Putamen (tissue), 1 donor: ENCODE data around the gene SLC41A1.
A peak's percentile ranks its signal among the peaks of the same experiment; 100 is the strongest.

Experiments
- DNase-seq: peaks from one replicate; pipeline ENCODE4 v3.0.0-alpha.2; 2016; ENCODE audit warnings: low spot score

The SLC41A1 gene

GRCh38 chr1:205822397-205822796, 9.4 kb upstream of the SLC41A1 start:
- no peak for DNase-seq

- no peak for DNase-seq
These were observed 5.0 kb upstream of the SLC41A1 start for GRCh38 chr1:205817988-205818387.

- no peak for DNase-seq
These were observed 4.4 kb upstream of the SLC41A1 start for GRCh38 chr1:205817364-205817763.

GRCh38 chr1:205813755-205814058, 709 bp upstream of the SLC41A1 start:
- DNase-seq: no peak

- DNase-seq: no peak
These were observed 624 bp downstream of the SLC41A1 start for GRCh38 chr1:205812271-205812877.

- peak; percentile 70 for DNase-seq
These were observed 1.3 kb downstream of the SLC41A1 start for GRCh38 chr1:205811660-205812059.

- DNase-seq: no peak
These were observed 2.4 kb downstream of the SLC41A1 start for GRCh38 chr1:205810448-205811157.

- DNase-seq: peak; percentile 37
These were observed 3.1 kb downstream of the SLC41A1 start for GRCh38 chr1:205809942-205810345.

- no peak for DNase-seq
These were observed 3.5 kb downstream of the SLC41A1 start for GRCh38 chr1:205809469-205809868.

- DNase-seq: no peak
These were observed 7.8 kb downstream of the SLC41A1 start for GRCh38 chr1:205805082-205805711.

- no peak for DNase-seq
These were observed 8.4 kb downstream of the SLC41A1 start for GRCh38 chr1:205804605-205805004.

GRCh38 chr1:205803986-205804385, 9.0 kb downstream of the SLC41A1 start:
- DNase-seq: no peak

GRCh38 chr1:205802060-205802459, 10.9 kb downstream of the SLC41A1 start:
- no peak for DNase-seq

- no peak for DNase-seq
These were observed 11.9 kb downstream of the SLC41A1 start for GRCh38 chr1:205800981-205801703.

- no peak for DNase-seq
These were observed 12.6 kb downstream of the SLC41A1 start for GRCh38 chr1:205800427-205800826.

GRCh38 chr1:205798577-205798976, 14.4 kb downstream of the SLC41A1 start:
- DNase-seq: no peak

- DNase-seq: no peak
These were observed 15.8 kb downstream of the SLC41A1 start for GRCh38 chr1:205797168-205797567.

GRCh38 chr1:205794011-205794730, 18.8 kb downstream of the SLC41A1 start:
- no peak for DNase-seq

GRCh38 chr1:205792961-205793673, 19.9 kb downstream of the SLC41A1 start:
- no peak for DNase-seq

- no peak for DNase-seq
These were observed 20.5 kb downstream of the SLC41A1 start for GRCh38 chr1:205792481-205792881.

- peak; percentile 67 for DNase-seq
These were observed 21.3 kb downstream of the SLC41A1 start for GRCh38 chr1:205791568-205792180.
